B cell (primary cell): ENCODE measurements around the gene TGM3. TPM values are rescaled to one million over a fixed set of nuclear protein-coding genes. Genes with fewer than 3 reads are reported as not detected.

Source experiments
- ATAC-seq: fragments of 200-7000 bp; cut with Tn5 transposase; one replicate; pipeline ENCODE4 v1.10.0; 2021; ENCODE audit warnings: low read depth, mild to moderate bottlenecking, moderate number of reproducible peaks, moderate library complexity
- CTCF ChIA-PET: fragments of 350-600 bp; sonication (Branson Sonifier 250); formaldehyde crosslinking; loops from one replicate; lab custom pipeline; 2021; ENCODE audit warnings: antibody characterized with exemption, inconsistent platforms; lab: Charles Lee
- POLR2A ChIA-PET: fragments of 350-600 bp; sonication (Branson Sonifier 250); formaldehyde crosslinking; loops from one replicate; lab custom pipeline; 2021; ENCODE audit warnings: antibody characterized with exemption; lab: Charles Lee
- DNase-seq: peaks from one replicate; pipeline ENCODE4 v3.0.0; 2013
- H2AFZ ChIP-seq: 2 replicates; pipeline ENCODE4 v1.6.1; 2012; ENCODE audit warnings: mild to moderate bottlenecking, low read depth, low read length; ENCODE audit not compliant: insufficient read depth, poor library complexity, severe bottlenecking
- H3K27ac ChIP-seq, 2 donors: 1 replicate in 1 of 2; 2 replicates in 1 of 2; pipeline ENCODE4 v1.5.1; 2012 to 2013; ENCODE audit warnings: low read length in 2 of 2, mild to moderate bottlenecking in 2 of 2, moderate library complexity in 1 of 2
- H3K27me3 ChIP-seq, 4 experiments: fragments of 200-600 bp in 1 of 4; sonication (generic) in 1 of 4; replicated peaks in 1 of 4; 1 replicate in 2 of 4; 2 replicates in 2 of 4; pipeline versions ENCODE4 v1.6.1 to v1.7.0; 2013 to 2016; ENCODE audit warnings: low read length in 3 of 4, mild to moderate bottlenecking in 2 of 4, mixed read lengths in 1 of 4, moderate library complexity in 1 of 4; ENCODE audit not compliant: insufficient read depth in 4 of 4, control insufficient read depth in 3 of 4; ENCODE audit errors: control extremely low read depth in 1 of 4
- H3K36me3 ChIP-seq, 2 experiments: replicated peaks in 1 of 2; 1 replicate in 1 of 2; 2 replicates in 1 of 2; pipeline versions ENCODE4 v1.6.1 to v1.7.1; 2013; ENCODE audit warnings: low read length in 1 of 2; ENCODE audit not compliant: insufficient read depth in 2 of 2, control insufficient read depth in 1 of 2; ENCODE audit errors: control extremely low read depth in 1 of 2, extremely low read depth in 1 of 2
- H3K4me1 ChIP-seq, 2 donors: fragments of 200-600 bp in 1 of 2; sonication (generic) in 1 of 2; 1 replicate in 1 of 2; 2 replicates in 1 of 2; pipeline versions ENCODE4 v1.5.1 to v1.6.1; 2013 to 2017; ENCODE audit warnings: low read length in 2 of 2; ENCODE audit not compliant: control insufficient read depth in 2 of 2, insufficient read depth in 2 of 2
- H3K4me2 ChIP-seq: replicated peaks from 2 replicates; pipeline ENCODE3; 2012; ENCODE audit warnings: mild to moderate bottlenecking, low read depth, low read length; ENCODE audit not compliant: poor library complexity, severe bottlenecking
- H3K4me3 ChIP-seq, 5 experiments: fragments of 200-600 bp in 1 of 5; sonication (generic) in 1 of 5; 1 replicate in 3 of 5; 2 replicates in 2 of 5; pipeline versions ENCODE4 v1.5.1 to v1.7.0; 2011 to 2016; ENCODE audit warnings: low read length in 4 of 5, mild to moderate bottlenecking in 4 of 5, low read depth in 2 of 5, control low read depth in 1 of 5, moderate library complexity in 1 of 5; ENCODE audit not compliant: insufficient read depth in 1 of 5; ENCODE audit errors: control extremely low read depth in 1 of 5, extremely low read depth in 1 of 5
- H3K79me2 ChIP-seq: fragments of 200-600 bp; sonication (generic); one replicate; pipeline ENCODE4 v1.6.0; 2016; ENCODE audit warnings: low read length; ENCODE audit not compliant: control insufficient read depth, insufficient read depth
- H3K9ac ChIP-seq: fragments of 200-600 bp; sonication (generic); 2 replicates; pipeline ENCODE4 v1.6.1; 2017; ENCODE audit warnings: mild to moderate bottlenecking, low read length, moderate library complexity
- H3K9me3 ChIP-seq, 3 donors: one replicate each; pipeline versions ENCODE4 v1.6.1 to v1.7.1; 2013; ENCODE audit warnings: low read length in 2 of 3; ENCODE audit not compliant: control insufficient read depth in 2 of 3, insufficient read depth in 1 of 3; ENCODE audit errors: control extremely low read depth in 1 of 3
- H4K20me1 ChIP-seq: 2 replicates; pipeline ENCODE4 v1.6.0; 2012; ENCODE audit warnings: mild to moderate bottlenecking, low read length; ENCODE audit not compliant: insufficient read depth, control insufficient read depth, poor library complexity, severe bottlenecking
- H3K27ac Mint-ChIP-seq: one replicate; pipeline ENCODE4 v1.8.0; 2021; ENCODE audit warnings: mixed read lengths
- H3K27me3 Mint-ChIP-seq: one replicate; pipeline ENCODE4 v1.8.0; 2021; ENCODE audit warnings: mixed read lengths
- H3K4me1 Mint-ChIP-seq: one replicate; pipeline ENCODE4 v1.8.0; 2021; ENCODE audit warnings: mixed read lengths
- H3K4me3 Mint-ChIP-seq: one replicate; pipeline ENCODE4 v1.8.0; 2021; ENCODE audit warnings: mixed read lengths
- H3K9me3 Mint-ChIP-seq: one replicate; pipeline ENCODE4 v1.8.0; 2022; ENCODE audit warnings: mixed read lengths; ENCODE audit not compliant: insufficient read depth
- EZH2 ChIP-seq: IDR thresholded peaks from 2 replicates; pipeline ENCODE4 v1.6.1; 2012; ENCODE audit warnings: borderline replicate concordance, low read depth, mild to moderate bottlenecking, moderate library complexity, low read length; ENCODE audit not compliant: insufficient read depth, poor library complexity, severe bottlenecking
- WGBS: methylation state at CpG from one replicate; pipeline ENCODE4 v1.1.5; 2013; ENCODE audit warnings: missing lambda C conversion rate; ENCODE audit not compliant: insufficient coverage; 5-methylcytosine and 5-hydroxymethylcytosine counted together
- intact Hi-C: fragments of 100-400 bp; cut with micrococcal nuclease; formaldehyde crosslinking; loops from one replicate; pipeline ENCODE4 v1.10.0; 2022
- polyA plus RNA-seq: library from polyadenylated mRNA; depleted of rRNA; stranded (reverse); fragments of >200 nt; gene quantifications from 2 replicates; pipeline ENCODE4 v1.2.3, GENCODE V29; 2012
- total RNA-seq, 2 donors: library from RNA; stranded (reverse); fragments of 120-200 nt in 1 of 2; gene quantifications; 1 replicate in 1 of 2; 2 replicates in 1 of 2; pipeline versions ENCODE4 v1.2.3 to v1.2.4, GENCODE V29; 2013 to 2022
- TF ChIP-seq, protein P1 (sequence below): fragments of 200-600 bp; IDR thresholded peaks from one replicate; pipeline ENCODE4 v1.8.0; 2022; ENCODE audit warnings: antibody characterized with exemption, mild to moderate bottlenecking

Gene TGM3
- total and polyA plus RNA-seq, 2 donors (not counting 1 experiment from before 2014, with no cell fraction given) = not detected

DNA sequence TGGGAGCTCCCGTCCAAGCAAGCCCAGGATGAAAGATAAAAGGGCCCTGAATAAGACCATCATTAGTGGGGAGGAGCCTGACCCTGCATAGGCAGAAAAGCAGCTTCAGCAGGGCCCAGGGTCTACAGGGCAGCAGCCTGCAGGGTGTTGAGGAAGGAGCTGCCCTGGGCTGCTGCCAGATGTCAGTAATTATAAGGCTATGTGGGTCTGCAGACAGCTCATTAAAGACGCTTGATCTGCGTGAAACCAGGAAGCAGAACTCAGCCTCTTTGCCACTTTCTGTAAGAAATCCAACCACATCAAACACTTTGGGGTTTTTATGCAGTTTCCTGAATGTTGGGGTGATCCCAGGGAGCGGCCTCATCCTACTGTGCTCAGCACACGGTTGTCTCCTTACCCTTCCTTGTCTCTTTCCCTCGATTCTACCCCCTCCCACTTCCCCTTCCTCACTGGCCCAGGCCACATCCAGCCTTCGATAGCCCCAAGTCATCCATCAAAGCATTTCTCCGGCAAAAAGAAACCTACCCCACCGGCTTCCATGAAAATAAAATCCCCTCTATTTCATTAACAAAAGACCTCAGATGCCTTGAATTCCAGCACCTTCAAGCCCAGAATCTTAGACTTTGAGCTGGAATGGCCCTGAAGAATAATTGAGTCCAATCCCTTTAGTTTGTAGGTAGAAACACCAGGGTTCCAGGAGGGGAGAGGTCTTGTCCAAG is 83.9 kb downstream of the TGM3 start:
- Mint-ChIP-seq H3K27me3 (peaks cover 26% of the 10 kb centered on the region), H3K9me3 (no peaks in the 10 kb centered on the region), H3K4me3 (no peak overlapping the region), H3K4me1 (no peaks in the 10 kb centered on the region), H3K27ac (no peak overlapping the region)
- H2AFZ ChIP-seq = no peak overlapping the region
- no peaks in the 10 kb centered on the region for H3K36me3 ChIP-seq
- H3K4me3 ChIP-seq = no peak overlapping the region
- ATAC-seq (no peak), DNase-seq (no peak)
- CTCF ChIA-PET = interaction anchor here (0.5 to 1.0 kb wide), 2 partner anchors 9 to 72 kb away, joined by 3 to 4 read pairs; no protein-coding TSS in a partner anchor
- H4K20me1 ChIP-seq = no peaks in the 10 kb centered on the region
- H3K79me2 ChIP-seq = no peaks in the 10 kb centered on the region
- peaks cover 0 to 5% (median 0%) of the 10 kb centered on the region in 4 experiments for H3K27me3 ChIP-seq
- no peak for TF ChIP-seq EZH2
- TF ChIP-seq, protein P1, sequence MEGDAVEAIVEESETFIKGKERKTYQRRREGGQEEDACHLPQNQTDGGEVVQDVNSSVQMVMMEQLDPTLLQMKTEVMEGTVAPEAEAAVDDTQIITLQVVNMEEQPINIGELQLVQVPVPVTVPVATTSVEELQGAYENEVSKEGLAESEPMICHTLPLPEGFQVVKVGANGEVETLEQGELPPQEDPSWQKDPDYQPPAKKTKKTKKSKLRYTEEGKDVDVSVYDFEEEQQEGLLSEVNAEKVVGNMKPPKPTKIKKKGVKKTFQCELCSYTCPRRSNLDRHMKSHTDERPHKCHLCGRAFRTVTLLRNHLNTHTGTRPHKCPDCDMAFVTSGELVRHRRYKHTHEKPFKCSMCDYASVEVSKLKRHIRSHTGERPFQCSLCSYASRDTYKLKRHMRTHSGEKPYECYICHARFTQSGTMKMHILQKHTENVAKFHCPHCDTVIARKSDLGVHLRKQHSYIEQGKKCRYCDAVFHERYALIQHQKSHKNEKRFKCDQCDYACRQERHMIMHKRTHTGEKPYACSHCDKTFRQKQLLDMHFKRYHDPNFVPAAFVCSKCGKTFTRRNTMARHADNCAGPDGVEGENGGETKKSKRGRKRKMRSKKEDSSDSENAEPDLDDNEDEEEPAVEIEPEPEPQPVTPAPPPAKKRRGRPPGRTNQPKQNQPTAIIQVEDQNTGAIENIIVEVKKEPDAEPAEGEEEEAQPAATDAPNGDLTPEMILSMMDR = no peak
- H3K27ac ChIP-seq = no peak overlapping the region
- WGBS = 3% methylated on average over 7 of the region's 9 CpGs
- H3K4me2 ChIP-seq = no peak overlapping the region
- no peak overlapping the region for H3K9ac ChIP-seq
- intact Hi-C loops = no loop called here
- no peaks in the 10 kb centered on the region for H3K4me1 ChIP-seq
- POLR2A ChIA-PET = no interaction called here
- no peaks in the 10 kb centered on the region for H3K9me3 ChIP-seq

DNA sequence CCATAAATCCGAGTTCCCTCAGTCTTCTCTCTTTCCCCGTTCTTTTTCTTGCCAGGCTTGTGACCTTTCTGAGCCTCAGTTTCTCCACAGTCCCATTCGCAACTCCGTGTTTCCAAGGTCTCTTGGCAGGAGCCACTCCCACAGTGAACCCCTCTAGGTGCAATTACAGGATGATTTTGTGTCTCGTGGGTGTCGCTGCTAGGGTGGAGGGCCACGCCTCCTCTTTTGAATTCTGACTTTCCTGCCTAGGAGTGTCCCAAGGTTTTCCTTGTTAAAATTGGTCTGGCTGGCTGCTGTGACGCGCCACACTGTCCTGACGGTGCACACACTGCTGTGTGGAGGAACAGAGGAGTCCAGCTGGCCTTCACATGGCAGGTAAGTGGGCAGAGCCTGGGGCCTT is 84.8 kb downstream of the TGM3 start, which contains the start of gene TGM6:
Gene TGM6, plus strand, starts transcription at position 301 of the 400 bp plus-strand sequence. Its CDS starts 68 bp downstream, at position 369.
- H3K4me1 Mint-ChIP-seq = no peaks in the 10 kb centered on the region
- POLR2A ChIA-PET = no interaction called here

More for the DNA sequence above, 84.8 kb downstream of the TGM3 start, which contains the start of gene TGM6:
- ATAC-seq (no peak), DNase-seq (no peak)
- H3K27me3 Mint-ChIP-seq = peaks cover 26% of the 10 kb centered on the region
- no peak within 1 kb of the TSS for H3K27ac Mint-ChIP-seq
- H3K4me3 Mint-ChIP-seq = no peak within 1 kb of the TSS
- Histone ChIP-seq H3K9ac (no peak within 1 kb of the TSS), H3K27ac (no peak within 1 kb of the TSS), H3K4me2 (no peak within 1 kb of the TSS), H3K36me3 (no peaks in the 10 kb centered on the region), H3K4me3 (no peak within 1 kb of the TSS), H3K79me2 (no peaks in the 10 kb centered on the region), H4K20me1 (no peaks in the 10 kb centered on the region), H3K9me3 (no peaks in the 10 kb centered on the region), H2AFZ (no peak within 1 kb of the TSS), H3K27me3 (peaks cover 0 to 4% (median 0%) of the 10 kb centered on the region in 4 experiments), H3K4me1 (no peaks in the 10 kb centered on the region)
- intact Hi-C loops = no loop called here
- TF ChIP-seq, protein P1 = no peak
- TF ChIP-seq EZH2 = no peak
- CTCF ChIA-PET = interaction anchor here (1.0 kb wide), 1 partner anchor 102 kb away, joined by 4 read pairs; no protein-coding TSS in a partner anchor
- 95% methylated on average over 7 of the region's 10 CpGs for WGBS
- no peaks in the 10 kb centered on the region for H3K9me3 Mint-ChIP-seq
